ENCODE data around the gene TP53I11.
A peak's percentile ranks its signal among the peaks of the same experiment; 100 is the strongest.

Gene TP53I11

GRCh38 chr11:44938066-44938691 is 12.5 kb downstream of the TP53I11 start:
- DNase-seq: no peak

- DNase-seq: no peak
Observed at GRCh38 chr11:44936951-44937543, 13.6 kb downstream of the TP53I11 start.

GRCh38 chr11:44936525-44936924 is 14.2 kb downstream of the TP53I11 start:
- peak; percentile 79 for DNase-seq

GRCh38 chr11:44934735-44935250 is 15.9 kb downstream of the TP53I11 start:
- DNase-seq: no peak

- no peak for DNase-seq
Observed at GRCh38 chr11:44934110-44934509, 16.6 kb downstream of the TP53I11 start.

GRCh38 chr11:44931466-44931865 is 19.2 kb downstream of the TP53I11 start:
- no peak for DNase-seq

- no peak for DNase-seq
Observed at GRCh38 chr11:44930588-44931302, 19.9 kb downstream of the TP53I11 start.

GRCh38 chr11:44928816-44929215 is 21.9 kb downstream of the TP53I11 start:
- DNase-seq: no peak

- no peak for DNase-seq
Observed at GRCh38 chr11:44928144-44928543, 22.5 kb downstream of the TP53I11 start.

- DNase-seq: peak; percentile 59
Observed at GRCh38 chr11:44927174-44927661, 23.5 kb downstream of the TP53I11 start.

GRCh38 chr11:44926036-44926435 is 24.6 kb downstream of the TP53I11 start:
- DNase-seq: no peak

- no peak for DNase-seq
Observed at GRCh38 chr11:44923806-44924205, 26.9 kb downstream of the TP53I11 start.

GRCh38 chr11:44923115-44923514 is 27.6 kb downstream of the TP53I11 start:
- DNase-seq: no peak

GRCh38 chr11:44920451-44920850 is 30.2 kb downstream of the TP53I11 start:
- no peak for DNase-seq

- no peak for DNase-seq
Observed at GRCh38 chr11:44917741-44918140, 32.9 kb downstream of the TP53I11 start.

- DNase-seq: no peak
Observed at GRCh38 chr11:44916801-44917385, 33.8 kb downstream of the TP53I11 start.

GRCh38 chr11:44916331-44916730 is 34.4 kb downstream of the TP53I11 start:
- DNase-seq: no peak

GRCh38 chr11:44915621-44916020 is 35.1 kb downstream of the TP53I11 start:
- no peak for DNase-seq

GRCh38 chr11:44915004-44915403 is 35.7 kb downstream of the TP53I11 start:
- no peak for DNase-seq

- no peak for DNase-seq
Observed at GRCh38 chr11:44914105-44914504, 36.6 kb downstream of the TP53I11 start.

GRCh38 chr11:44913502-44913901 is 37.2 kb downstream of the TP53I11 start:
- DNase-seq: no peak

- DNase-seq: no peak
Observed at GRCh38 chr11:44912270-44912987, 38.3 kb downstream of the TP53I11 start.
